Measurements from ENCODE around the gene EIF2AK2. TPM values are rescaled to one million over a fixed set of nuclear protein-coding genes. Genes with fewer than 3 reads are reported as not detected.

The EIF2AK2 gene
- total and polyA plus RNA-seq, 9 donors, result 12.0 to 63.2 (median 39.4) TPM

DNA sequence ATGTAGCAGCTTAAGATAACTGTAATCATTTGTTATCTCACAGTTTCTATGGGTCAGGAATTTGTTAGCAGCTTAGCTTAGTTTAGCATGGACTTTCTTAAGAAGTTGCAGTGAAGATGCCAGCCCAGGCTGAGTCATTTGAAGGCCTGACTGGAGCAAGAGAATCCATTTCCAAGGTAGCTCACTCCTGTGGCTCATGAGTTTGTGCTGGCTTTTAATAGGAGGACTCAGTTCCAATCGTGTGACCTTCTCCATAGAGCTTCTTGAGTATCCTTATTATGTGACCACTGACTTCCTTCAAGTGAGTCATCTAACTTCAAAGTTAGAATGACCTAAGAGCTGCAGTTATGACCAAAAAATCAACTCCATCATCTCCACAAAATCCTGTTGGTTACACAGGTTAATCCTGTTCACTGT, 71.0 kb downstream of the EIF2AK2 start:
- Histone ChIP-seq H3K27ac (no peak overlapping the region), H3K9me3 (no peaks in the 10 kb centered on the region), H3K4me1 (ENCODE audit: insufficient read depth) (peaks cover 6% of the 10 kb centered on the region), H3K36me3 (no peaks in the 10 kb centered on the region), H3K4me3 (no peak overlapping the region), H3K27me3 (no peaks in the 10 kb centered on the region)
- 78 to 89% (median 85%) methylated on average over 1 of the region's 1 CpG for WGBS, 3 donors
- DNase-seq, result no peak
- TF ChIP-seq EP300 (IDR thresholded peaks at IDR 0.05), result no peak
- no peak for TF ChIP-seq POLR2A (IDR thresholded peaks at IDR 0.05)
- TF ChIP-seq, protein P1, sequence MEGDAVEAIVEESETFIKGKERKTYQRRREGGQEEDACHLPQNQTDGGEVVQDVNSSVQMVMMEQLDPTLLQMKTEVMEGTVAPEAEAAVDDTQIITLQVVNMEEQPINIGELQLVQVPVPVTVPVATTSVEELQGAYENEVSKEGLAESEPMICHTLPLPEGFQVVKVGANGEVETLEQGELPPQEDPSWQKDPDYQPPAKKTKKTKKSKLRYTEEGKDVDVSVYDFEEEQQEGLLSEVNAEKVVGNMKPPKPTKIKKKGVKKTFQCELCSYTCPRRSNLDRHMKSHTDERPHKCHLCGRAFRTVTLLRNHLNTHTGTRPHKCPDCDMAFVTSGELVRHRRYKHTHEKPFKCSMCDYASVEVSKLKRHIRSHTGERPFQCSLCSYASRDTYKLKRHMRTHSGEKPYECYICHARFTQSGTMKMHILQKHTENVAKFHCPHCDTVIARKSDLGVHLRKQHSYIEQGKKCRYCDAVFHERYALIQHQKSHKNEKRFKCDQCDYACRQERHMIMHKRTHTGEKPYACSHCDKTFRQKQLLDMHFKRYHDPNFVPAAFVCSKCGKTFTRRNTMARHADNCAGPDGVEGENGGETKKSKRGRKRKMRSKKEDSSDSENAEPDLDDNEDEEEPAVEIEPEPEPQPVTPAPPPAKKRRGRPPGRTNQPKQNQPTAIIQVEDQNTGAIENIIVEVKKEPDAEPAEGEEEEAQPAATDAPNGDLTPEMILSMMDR (IDR thresholded peaks at IDR 0.05), result no peak
- intact Hi-C loops (cut with DNase I), result no loop called here

DNA sequence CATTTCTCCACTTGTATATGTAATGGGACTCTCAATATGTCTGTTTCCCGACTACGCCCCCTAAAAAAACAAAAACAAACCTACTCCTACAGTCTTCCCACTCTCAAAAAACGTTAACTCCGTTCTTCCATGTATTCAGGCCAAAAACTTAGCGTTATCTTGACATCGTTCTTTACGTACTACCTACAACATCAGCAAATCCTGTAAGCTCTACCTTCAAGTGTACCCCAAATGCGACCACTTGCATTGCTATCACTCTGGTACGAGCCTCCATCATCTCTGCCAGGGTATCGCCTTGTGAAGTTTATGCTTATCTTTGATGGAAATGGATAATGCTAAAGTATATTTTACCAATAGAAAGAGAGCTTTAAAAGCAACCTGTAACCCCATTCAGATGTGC, 72.0 kb downstream of the EIF2AK2 start:
- H3K4me1 ChIP-seq (ENCODE audit: insufficient read depth), result peaks cover 6% of the 10 kb centered on the region
- 1 to 3% (median 1%) methylated on average over 10 of the region's 10 CpGs for WGBS, 3 donors
- peak overlapping the region; percentile 87 for H3K4me3 ChIP-seq
- no peaks in the 10 kb centered on the region for H3K36me3 ChIP-seq
- TF ChIP-seq POLR2A (IDR thresholded peaks at IDR 0.05) (no peak), EP300 (IDR thresholded peaks at IDR 0.05) (no peak)
- TF ChIP-seq, protein P1 (IDR thresholded peaks at IDR 0.05), result no peak
- intact Hi-C loops (cut with DNase I), result no loop called here
- H3K27me3 ChIP-seq, result no peaks in the 10 kb centered on the region
- no peak overlapping the region for H3K27ac ChIP-seq
- no peak for DNase-seq
- H3K9me3 ChIP-seq, result no peaks in the 10 kb centered on the region

DNA sequence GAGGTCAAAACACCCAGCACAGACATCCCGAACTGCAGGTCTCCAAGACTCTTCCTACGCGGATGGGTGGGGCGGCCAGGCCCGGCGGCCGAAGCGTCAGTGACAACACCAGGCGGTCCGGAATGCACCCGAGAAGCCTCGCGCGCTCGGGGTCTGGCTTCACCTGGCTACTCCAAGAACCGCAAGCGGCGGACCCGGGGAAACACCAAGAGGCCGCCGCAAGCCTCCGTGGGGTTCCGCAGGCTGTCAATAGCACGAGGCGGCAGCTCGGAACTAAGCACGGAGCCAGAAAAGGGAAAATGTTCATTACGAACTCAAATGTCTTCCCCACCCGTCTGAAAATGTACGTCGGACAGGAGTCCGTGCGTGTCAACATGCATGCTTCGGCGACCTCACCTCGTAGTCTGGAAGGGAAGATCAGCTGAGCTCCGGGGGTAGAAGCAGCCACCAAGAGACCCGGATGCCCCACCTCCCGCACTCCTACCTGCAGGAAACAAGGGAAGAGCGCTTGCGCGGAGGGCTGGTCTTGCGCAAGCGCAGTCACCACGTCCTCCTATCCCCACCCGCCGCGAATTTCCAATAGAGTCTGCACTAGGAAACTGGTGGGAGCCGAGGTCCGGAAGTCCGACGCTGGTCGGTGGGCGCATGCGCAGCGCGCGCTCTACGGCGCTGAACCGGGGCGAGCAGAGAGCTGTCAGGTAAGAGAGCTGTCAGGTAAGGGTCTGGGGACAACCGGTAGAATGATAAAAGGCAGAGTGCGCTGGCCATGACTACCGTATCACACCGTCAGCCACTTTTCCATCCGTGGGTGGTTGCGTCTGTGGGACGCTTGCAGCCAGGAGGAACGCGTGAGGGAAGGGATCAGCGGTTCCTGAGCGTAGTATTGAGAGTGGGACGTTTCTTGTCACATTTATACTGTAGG, 72.6 kb downstream of the EIF2AK2 start, which contains the start of the genes GPATCH11 and HEATR5B:
TSS of gene GPATCH11 (plus strand) at position 646 of the 922 bp plus-strand sequence. CDS start 3,864 bp downstream, outside the sequence.
TSS of gene HEATR5B (minus strand) at position 500 of the 922 bp plus-strand sequence. CDS start 958 bp downstream, outside the sequence.
- TF ChIP-seq, protein P1 (IDR thresholded peaks at IDR 0.05), result no peak
- peak; percentile 11 for TF ChIP-seq POLR2A (IDR thresholded peaks at IDR 0.05)
- Histone ChIP-seq H3K4me3 (peak within 1 kb of the TSS; percentile 87), H3K27me3 (no peaks in the 10 kb centered on the region), H3K9me3 (no peaks in the 10 kb centered on the region), H3K36me3 (no peaks in the 10 kb centered on the region), H3K4me1 (ENCODE audit: insufficient read depth) (peaks cover 6% of the 10 kb centered on the region), H3K27ac (peak within 1 kb of the TSS in 1 of 2 donors; percentile 14)
- peak; percentile 93 to 96 (median 94) for DNase-seq
- intact Hi-C loops (cut with DNase I), result no loop called here
- 0% methylated on average over 74 of the region's 74 CpGs for WGBS, 3 donors

DNA sequence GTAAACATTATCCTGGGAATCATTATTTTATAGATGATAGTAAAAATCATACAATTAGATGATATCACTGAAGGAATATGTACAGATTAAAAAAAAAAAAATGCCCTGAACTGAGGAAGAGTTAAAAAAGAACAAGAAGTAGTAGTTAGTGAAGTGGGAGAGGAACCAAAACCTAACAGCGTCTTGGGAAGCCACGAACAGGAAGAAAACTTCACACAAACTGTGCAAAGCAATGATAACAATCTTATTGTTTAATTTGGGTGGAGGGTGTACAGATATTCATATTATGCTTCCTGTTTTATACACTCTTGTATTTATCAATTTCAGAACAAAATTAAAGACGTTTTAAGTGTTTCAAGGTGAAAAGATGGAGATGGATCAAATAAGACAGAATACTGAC, 76.1 kb downstream of the EIF2AK2 start:
- WGBS, 3 donors, result 63 to 64% (median 64%) methylated on average over 3 of the region's 3 CpGs
- no peak for DNase-seq
- intact Hi-C loops (cut with DNase I), result no loop called here

More for the DNA sequence above, 76.1 kb downstream of the EIF2AK2 start:
- H3K27me3 ChIP-seq, result no peaks in the 10 kb centered on the region
- TF ChIP-seq POLR2A (IDR thresholded peaks at IDR 0.05), result no peak
- TF ChIP-seq, protein P1 (IDR thresholded peaks at IDR 0.05), result no peak
- no peak for TF ChIP-seq EP300 (IDR thresholded peaks at IDR 0.05)
- H3K4me3 ChIP-seq, result no peak overlapping the region
- peaks cover 5% of the 10 kb centered on the region for H3K4me1 ChIP-seq (ENCODE audit: insufficient read depth)
- no peak overlapping the region for H3K27ac ChIP-seq
- no peaks in the 10 kb centered on the region for H3K9me3 ChIP-seq
- H3K36me3 ChIP-seq, result no peaks in the 10 kb centered on the region
